ENCODE results near the gene GPATCH4. TPM values are rescaled to one million over a fixed set of nuclear protein-coding genes. Genes with fewer than 3 reads are reported as not detected.
"Not testable (repeated sequence)": the region's sequence is repeated elsewhere in the genome, so short reads cannot be mapped to it uniquely, and the experiment has no call there.

The GPATCH4 gene
- total RNA-seq, 1 donor from 2014 or later: 19.7 TPM

GRCh38 chr1:156602557-156602993, 1.3 kb upstream of the GPATCH4 start:
- intact Hi-C loops (cut with DNase I): loop anchor here (10.0 kb wide), 1 partner anchor 218 kb away; no protein-coding TSS in a partner anchor
- no peak for ATAC-seq

GRCh38 chr1:156601892-156602291, 613 bp upstream of the GPATCH4 start:
- DNase-seq (ENCODE audit: low spot score) (no peak), ATAC-seq (peak; percentile 2)
- intact Hi-C loops (cut with DNase I): loop anchor here (10.0 kb wide), 1 partner anchor 217 kb away; no protein-coding TSS in a partner anchor

More at GRCh38 chr1:156602557-156602993, 1.3 kb upstream of the GPATCH4 start:
- DNase-seq (ENCODE audit: low spot score): no peak

GRCh38 chr1:156600733-156601121, 552 bp downstream of the GPATCH4 start:
- DNase-seq (ENCODE audit: low spot score) (no peak), ATAC-seq (no peak)
- intact Hi-C loops (cut with DNase I): loop anchor here (10.0 kb wide), 1 partner anchor 216 kb away; no protein-coding TSS in a partner anchor

- intact Hi-C loops (cut with DNase I): loop anchor here (10.0 kb wide), 1 partner anchor 215 kb away; no protein-coding TSS in a partner anchor
- ATAC-seq (no peak), DNase-seq (ENCODE audit: low spot score) (no peak)
These were observed 1.5 kb downstream of the GPATCH4 start for GRCh38 chr1:156599811-156600210.

GRCh38 chr1:156598731-156599432, 2.4 kb downstream of the GPATCH4 start:
- no peak for DNase-seq (ENCODE audit: low spot score)
- intact Hi-C loops (cut with DNase I): no loop called here

GRCh38 chr1:156598125-156598524, 3.2 kb downstream of the GPATCH4 start:
- ATAC-seq: no peak

More at GRCh38 chr1:156598731-156599432, 2.4 kb downstream of the GPATCH4 start:
- no peak for ATAC-seq

GRCh38 chr1:156596426-156596825, 4.9 kb downstream of the GPATCH4 start:
- ATAC-seq (no peak), DNase-seq (ENCODE audit: low spot score) (no peak)
- intact Hi-C loops (cut with DNase I): no loop called here

More at GRCh38 chr1:156598125-156598524, 3.2 kb downstream of the GPATCH4 start:
- DNase-seq (ENCODE audit: low spot score): no peak
- intact Hi-C loops (cut with DNase I): no loop called here

GRCh38 chr1:156595016-156595415, 6.3 kb downstream of the GPATCH4 start:
- ATAC-seq (no peak), DNase-seq (ENCODE audit: low spot score) (no peak)
- intact Hi-C loops (cut with DNase I): no loop called here

GRCh38 chr1:156594190-156594589, 7.1 kb downstream of the GPATCH4 start:
- no peak for DNase-seq (ENCODE audit: low spot score)
- ATAC-seq: no peak
- intact Hi-C loops (cut with DNase I): no loop called here

GRCh38 chr1:156593661-156593989, 7.7 kb downstream of the GPATCH4 start:
- ATAC-seq (no peak), DNase-seq (ENCODE audit: low spot score) (no peak)
- intact Hi-C loops (cut with DNase I): no loop called here

GRCh38 chr1:156592910-156593660, 8.2 kb downstream of the GPATCH4 start:
- DNase-seq (ENCODE audit: low spot score) (no peak), ATAC-seq (no peak)
- intact Hi-C loops (cut with DNase I): no loop called here

- intact Hi-C loops (cut with DNase I): no loop called here
- DNase-seq (ENCODE audit: low spot score) (no peak), ATAC-seq (peak; percentile 22)
These were observed 8.9 kb downstream of the GPATCH4 start for GRCh38 chr1:156592158-156592909.

GRCh38 chr1:156591432-156592157, 9.7 kb downstream of the GPATCH4 start, which contains the start of gene NAXE:
NAXE (plus strand) TSS chr1:156591776; CDS start chr1:156591805, 29 bp downstream.
- peak; percentile 96 for ATAC-seq
- intact Hi-C loops (cut with DNase I): no loop called here
- DNase-seq (ENCODE audit: low spot score): peak; percentile 86

GRCh38 chr1:156591181-156591431, 10.2 kb downstream of the GPATCH4 start:
- ATAC-seq (no peak), DNase-seq (ENCODE audit: low spot score) (no peak)
- intact Hi-C loops (cut with DNase I): no loop called here

GRCh38 chr1:156590326-156591180, 10.7 kb downstream of the GPATCH4 start:
- no peak for DNase-seq (ENCODE audit: low spot score)
- intact Hi-C loops (cut with DNase I): no loop called here

GRCh38 chr1:156589546-156589945, 11.7 kb downstream of the GPATCH4 start:
- intact Hi-C loops (cut with DNase I): no loop called here
- no peak for ATAC-seq
- no peak for DNase-seq (ENCODE audit: low spot score)

More at GRCh38 chr1:156590326-156591180, 10.7 kb downstream of the GPATCH4 start:
- ATAC-seq: no peak

- ATAC-seq; intact Hi-C loops (cut with DNase I); DNase-seq (ENCODE audit: low spot score): not testable (repeated sequence)
These were observed 13.4 kb downstream of the GPATCH4 start for GRCh38 chr1:156587927-156588326.

- DNase-seq (ENCODE audit: low spot score): no peak
- no peak for ATAC-seq
- intact Hi-C loops (cut with DNase I): no loop called here
These were observed 14.3 kb downstream of the GPATCH4 start for GRCh38 chr1:156586892-156587477.
